Body of pancreas (tissue), 4 donors: ENCODE data around the gene ARHGAP6.

ENCODE experiments used
- POLR2A ChIP-seq, 3 donors: fragments of 450-650 bp; IDR thresholded peaks; one replicate each; pipeline ENCODE4 v1.6.1; 2016; ENCODE audit warnings: antibody characterized with exemption in 3 of 3, mild to moderate bottlenecking in 2 of 3
- TF ChIP-seq, protein P1 (sequence below), 7 experiments: fragments of 450-650 bp in 4 of 7; fragments of 200-600 bp in 3 of 7; sonication (generic) in 3 of 7; IDR thresholded peaks; one replicate each; pipeline ENCODE4 v1.5.1; 2016 to 2019; ENCODE audit warnings: antibody characterized with exemption in 7 of 7

GRCh38 chrX:11462136-11462535 lies 203.6 kb downstream of the ARHGAP6 start:
- no peak for TF ChIP-seq POLR2A (IDR thresholded peaks at IDR 0.05)
- TF ChIP-seq, protein P1, sequence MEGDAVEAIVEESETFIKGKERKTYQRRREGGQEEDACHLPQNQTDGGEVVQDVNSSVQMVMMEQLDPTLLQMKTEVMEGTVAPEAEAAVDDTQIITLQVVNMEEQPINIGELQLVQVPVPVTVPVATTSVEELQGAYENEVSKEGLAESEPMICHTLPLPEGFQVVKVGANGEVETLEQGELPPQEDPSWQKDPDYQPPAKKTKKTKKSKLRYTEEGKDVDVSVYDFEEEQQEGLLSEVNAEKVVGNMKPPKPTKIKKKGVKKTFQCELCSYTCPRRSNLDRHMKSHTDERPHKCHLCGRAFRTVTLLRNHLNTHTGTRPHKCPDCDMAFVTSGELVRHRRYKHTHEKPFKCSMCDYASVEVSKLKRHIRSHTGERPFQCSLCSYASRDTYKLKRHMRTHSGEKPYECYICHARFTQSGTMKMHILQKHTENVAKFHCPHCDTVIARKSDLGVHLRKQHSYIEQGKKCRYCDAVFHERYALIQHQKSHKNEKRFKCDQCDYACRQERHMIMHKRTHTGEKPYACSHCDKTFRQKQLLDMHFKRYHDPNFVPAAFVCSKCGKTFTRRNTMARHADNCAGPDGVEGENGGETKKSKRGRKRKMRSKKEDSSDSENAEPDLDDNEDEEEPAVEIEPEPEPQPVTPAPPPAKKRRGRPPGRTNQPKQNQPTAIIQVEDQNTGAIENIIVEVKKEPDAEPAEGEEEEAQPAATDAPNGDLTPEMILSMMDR (IDR thresholded peaks at IDR 0.05) = no peak
